Gastroesophageal sphincter (tissue), 4 donors: ENCODE data around the gene ELMO1. TPM values are rescaled to one million over a fixed set of nuclear protein-coding genes. Genes with fewer than 3 reads are reported as not detected.

ENCODE experiments used
- ATAC-seq: fragments of 150-250 bp; one replicate; pipeline ENCODE4 v1.9.1; 2016; ENCODE audit warnings: mild to moderate bottlenecking, moderate library complexity
- H3K27ac ChIP-seq, 4 donors: fragments of 200-600 bp; sonication (generic) in 3 of 4; 1 replicate in 3 of 4; 2 replicates in 1 of 4; pipeline ENCODE4 v1.5.1; 2016 to 2019
- H3K27me3 ChIP-seq: fragments of 200-600 bp; sonication (generic); one replicate; pipeline ENCODE4 v1.5.1; 2019
- H3K36me3 ChIP-seq, 2 donors: fragments of 200-600 bp; sonication (generic); one replicate each; pipeline ENCODE4 v1.5.1; 2019; ENCODE audit warnings: control low read depth in 1 of 2
- H3K4me1 ChIP-seq, 3 donors: fragments of 200-600 bp; sonication (generic); 1 replicate in 2 of 3; 2 replicates in 1 of 3; pipeline ENCODE4 v1.5.1; 2016 to 2019; ENCODE audit warnings: control low read depth in 2 of 3
- H3K4me3 ChIP-seq, 2 donors: fragments of 200-600 bp; sonication (generic); one replicate each; pipeline ENCODE4 v1.5.1; 2019; ENCODE audit warnings: mild to moderate bottlenecking in 1 of 2, moderate library complexity in 1 of 2
- H3K9me3 ChIP-seq, 3 donors: fragments of 200-600 bp; sonication (generic); one replicate each; pipeline ENCODE4 v1.5.1; 2017 to 2019; ENCODE audit warnings: control low read depth in 2 of 3
- EP300 ChIP-seq: sonication (generic); formaldehyde crosslinking; IDR thresholded peaks from one replicate; pipeline ENCODE4 v1.6.1; 2017; ENCODE audit warnings: antibody characterized with exemption, mild to moderate bottlenecking
- POLR2A ChIP-seq, 2 donors: fragments of 450-650 bp; IDR thresholded peaks; one replicate each; pipeline ENCODE4 v1.6.1; 2017; ENCODE audit warnings: antibody characterized with exemption in 2 of 2, mild to moderate bottlenecking in 2 of 2, moderate library complexity in 1 of 2
- POLR2AphosphoS5 ChIP-seq: sonication (generic); formaldehyde crosslinking; IDR thresholded peaks from one replicate; pipeline ENCODE4 v1.6.1; 2017; ENCODE audit warnings: antibody characterized with exemption
- WGBS, 2 donors: methylation state at CpG; one replicate each; pipeline ENCODE4 v1.1.5; 2018; ENCODE audit warnings: low coverage in 1 of 2; 5-methylcytosine and 5-hydroxymethylcytosine counted together
- total RNA-seq, 4 donors: library from RNA; depleted of rRNA; stranded (reverse); fragments of >200 nt; gene quantifications; one replicate each; pipeline ENCODE4 v1.1.0, GENCODE V29; 2016
- TF ChIP-seq, protein P1 (sequence below), 4 experiments: fragments of 200-600 bp in 2 of 4; fragments of 450-650 bp in 2 of 4; sonication (generic) in 1 of 4; IDR thresholded peaks; one replicate each; pipeline ENCODE4 v1.5.1; 2017 to 2019; ENCODE audit warnings: antibody characterized with exemption in 4 of 4, mild to moderate bottlenecking in 2 of 4, moderate library complexity in 2 of 4

The ELMO1 gene
- total RNA-seq, 4 donors from 2014 or later = 22.1 to 54.0 (median 42.7) TPM

DNA sequence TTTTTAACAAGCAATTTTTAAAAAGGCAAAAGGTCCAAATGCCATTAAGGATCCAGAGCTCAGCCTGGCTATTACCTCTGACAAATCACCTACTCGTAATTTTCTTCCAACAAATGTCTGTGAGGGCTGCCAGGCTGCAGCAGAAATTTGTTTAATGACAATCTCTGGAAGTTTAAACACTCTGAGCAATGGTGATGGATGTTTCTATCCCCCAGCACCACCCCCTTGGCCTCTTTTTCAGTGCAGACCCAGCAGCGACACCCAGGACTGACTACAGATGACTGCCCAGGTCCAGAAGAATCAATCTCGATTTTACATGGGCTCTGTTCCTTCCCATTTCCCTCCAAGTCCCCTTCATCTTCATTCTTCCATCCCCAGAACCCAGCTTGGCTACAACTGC lies 523.0 kb downstream of the ELMO1 start:
- Histone ChIP-seq H3K36me3 (no peaks in the 10 kb centered on the region), H3K27ac (peak overlapping the region; percentile 11 to 73 (median 64)), H3K4me3 (no peak overlapping the region), H3K9me3 (no peaks in the 10 kb centered on the region), H3K4me1 (peaks cover 13 to 38% (median 15%) of the 10 kb centered on the region in 3 donors), H3K27me3 (no peaks in the 10 kb centered on the region)
- TF ChIP-seq POLR2A (IDR thresholded peaks at IDR 0.05) (no peak), POLR2AphosphoS5 (no peak), EP300 (no peak)
- TF ChIP-seq, protein P1, sequence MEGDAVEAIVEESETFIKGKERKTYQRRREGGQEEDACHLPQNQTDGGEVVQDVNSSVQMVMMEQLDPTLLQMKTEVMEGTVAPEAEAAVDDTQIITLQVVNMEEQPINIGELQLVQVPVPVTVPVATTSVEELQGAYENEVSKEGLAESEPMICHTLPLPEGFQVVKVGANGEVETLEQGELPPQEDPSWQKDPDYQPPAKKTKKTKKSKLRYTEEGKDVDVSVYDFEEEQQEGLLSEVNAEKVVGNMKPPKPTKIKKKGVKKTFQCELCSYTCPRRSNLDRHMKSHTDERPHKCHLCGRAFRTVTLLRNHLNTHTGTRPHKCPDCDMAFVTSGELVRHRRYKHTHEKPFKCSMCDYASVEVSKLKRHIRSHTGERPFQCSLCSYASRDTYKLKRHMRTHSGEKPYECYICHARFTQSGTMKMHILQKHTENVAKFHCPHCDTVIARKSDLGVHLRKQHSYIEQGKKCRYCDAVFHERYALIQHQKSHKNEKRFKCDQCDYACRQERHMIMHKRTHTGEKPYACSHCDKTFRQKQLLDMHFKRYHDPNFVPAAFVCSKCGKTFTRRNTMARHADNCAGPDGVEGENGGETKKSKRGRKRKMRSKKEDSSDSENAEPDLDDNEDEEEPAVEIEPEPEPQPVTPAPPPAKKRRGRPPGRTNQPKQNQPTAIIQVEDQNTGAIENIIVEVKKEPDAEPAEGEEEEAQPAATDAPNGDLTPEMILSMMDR (IDR thresholded peaks at IDR 0.05) = no peak
- ATAC-seq = no peak
- 36 to 40% methylated on average over 3 of the region's 3 CpGs for WGBS, 2 donors

DNA sequence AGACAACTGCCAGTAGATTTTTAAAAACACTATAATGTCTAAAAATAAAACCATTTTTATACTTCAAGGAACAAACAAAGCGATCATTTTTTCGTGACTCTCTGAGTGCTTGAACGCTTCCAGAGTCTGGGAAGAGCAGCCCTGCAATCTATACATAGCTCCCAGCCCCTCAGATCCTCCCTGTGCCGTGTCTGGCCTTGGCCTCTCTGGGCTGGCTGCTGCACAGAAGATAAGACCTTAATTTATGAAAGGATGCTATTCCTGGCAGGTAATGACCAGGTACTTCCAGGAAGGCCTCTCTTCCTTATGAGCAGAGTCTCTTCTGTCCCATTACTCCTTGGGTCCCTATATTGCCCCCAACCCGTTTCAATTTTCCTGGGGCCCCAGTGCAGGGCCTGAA lies 523.5 kb downstream of the ELMO1 start:
- WGBS, 2 donors = 57 to 66% methylated on average over 5 of the region's 5 CpGs

DNA sequence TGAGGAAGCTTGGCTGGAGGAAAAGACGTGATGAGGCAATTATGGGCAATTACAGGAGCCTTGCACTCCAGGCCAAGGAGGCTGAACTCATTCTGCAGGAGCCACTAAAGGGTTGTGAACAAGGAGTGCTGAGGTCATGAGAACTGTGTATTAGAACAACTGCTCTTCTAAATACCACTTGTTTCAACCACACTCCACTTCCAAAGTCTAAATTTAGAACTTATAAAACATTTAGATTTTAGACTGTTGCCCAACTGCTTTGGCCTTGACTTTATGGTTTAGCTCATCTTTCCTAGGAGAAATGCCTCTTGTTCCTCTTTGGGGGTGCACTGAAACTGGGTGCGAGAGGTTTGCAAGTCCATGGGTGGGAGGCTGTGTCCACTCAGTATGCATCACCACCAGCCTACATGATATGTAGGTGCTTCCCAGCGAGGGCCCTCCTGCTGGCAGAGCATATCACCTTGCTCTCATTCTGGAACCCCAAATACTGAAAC lies 524.7 kb downstream of the ELMO1 start:
- Histone ChIP-seq H3K9me3 (no peaks in the 10 kb centered on the region), H3K4me1 (peaks cover 13 to 38% (median 15%) of the 10 kb centered on the region in 3 donors), H3K4me3 (no peak overlapping the region), H3K36me3 (no peaks in the 10 kb centered on the region), H3K27me3 (no peaks in the 10 kb centered on the region), H3K27ac (peak overlapping the region; percentile 47 to 73 (median 59))
- 22 to 71% methylated on average over 1 to 3 of the region's 3 CpGs for WGBS, 2 donors
- TF ChIP-seq, protein P1 (IDR thresholded peaks at IDR 0.05) = no peak
- TF ChIP-seq POLR2AphosphoS5 (no peak), POLR2A (IDR thresholded peaks at IDR 0.05) (no peak), EP300 (no peak)
- ATAC-seq = peak; percentile 85

More for the DNA sequence above, 523.5 kb downstream of the ELMO1 start:
- no peak overlapping the region for H3K4me3 ChIP-seq
- peak overlapping the region; percentile 11 to 73 (median 64) for H3K27ac ChIP-seq
- TF ChIP-seq POLR2A (IDR thresholded peaks at IDR 0.05) (no peak), EP300 (no peak), POLR2AphosphoS5 (no peak)
- TF ChIP-seq, protein P1 (IDR thresholded peaks at IDR 0.05) = no peak
- H3K27me3 ChIP-seq = no peaks in the 10 kb centered on the region
- peaks cover 13 to 38% (median 15%) of the 10 kb centered on the region in 3 donors for H3K4me1 ChIP-seq
- no peaks in the 10 kb centered on the region for H3K36me3 ChIP-seq
- no peaks in the 10 kb centered on the region for H3K9me3 ChIP-seq
- no peak for ATAC-seq

DNA sequence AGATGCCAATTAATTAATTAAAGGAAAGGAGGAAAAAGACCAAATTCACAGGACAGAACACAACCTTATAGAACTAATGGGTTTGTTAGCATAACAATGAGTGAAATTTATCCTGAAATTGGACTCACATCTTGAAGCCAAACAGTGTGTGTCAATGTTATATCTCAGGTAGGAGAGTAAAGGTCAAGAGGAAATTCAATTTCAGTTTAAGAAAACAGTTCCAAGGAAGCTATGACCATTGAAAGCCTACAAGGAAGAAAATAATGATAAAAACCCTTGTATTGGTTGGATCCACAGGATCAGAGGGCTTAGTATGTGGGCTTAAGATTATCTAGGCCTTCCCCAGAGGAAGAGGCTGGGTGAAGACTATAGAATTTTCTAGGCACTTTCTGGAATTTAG lies 525.5 kb downstream of the ELMO1 start:
- Histone ChIP-seq H3K27ac (peak overlapping the region in 2 of 4 donors; percentile 59 to 73), H3K36me3 (no peaks in the 10 kb centered on the region), H3K4me3 (no peak overlapping the region), H3K4me1 (peaks cover 13 to 38% (median 15%) of the 10 kb centered on the region in 3 donors), H3K9me3 (no peaks in the 10 kb centered on the region), H3K27me3 (no peaks in the 10 kb centered on the region)
- ATAC-seq = no peak
- TF ChIP-seq POLR2A (IDR thresholded peaks at IDR 0.05) (no peak), EP300 (no peak), POLR2AphosphoS5 (no peak)
- TF ChIP-seq, protein P1 (IDR thresholded peaks at IDR 0.05) = no peak

DNA sequence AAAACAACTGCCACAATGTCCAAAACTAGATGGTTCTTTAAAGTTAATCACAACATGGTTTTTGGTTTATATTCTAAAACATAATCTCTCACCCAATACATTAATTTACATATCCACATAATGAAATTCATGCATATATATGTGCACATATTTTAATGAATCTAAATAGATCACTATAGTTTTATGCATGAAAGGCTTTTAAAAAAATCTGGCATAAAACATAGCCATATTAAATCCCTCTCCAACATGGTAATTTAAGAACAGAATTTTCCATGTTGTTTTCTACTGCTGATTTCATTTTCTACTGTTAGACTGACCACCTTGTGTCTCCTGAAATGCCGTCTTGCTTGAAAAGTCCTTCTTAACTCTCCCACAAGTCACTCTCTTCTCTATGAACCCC lies 528.2 kb downstream of the ELMO1 start:
- TF ChIP-seq POLR2AphosphoS5 (no peak), EP300 (no peak), POLR2A (IDR thresholded peaks at IDR 0.05) (no peak)
- TF ChIP-seq, protein P1 (IDR thresholded peaks at IDR 0.05) = no peak
- Histone ChIP-seq H3K4me3 (no peak overlapping the region), H3K36me3 (no peaks in the 10 kb centered on the region), H3K9me3 (no peaks in the 10 kb centered on the region), H3K27ac (no peak overlapping the region), H3K27me3 (no peaks in the 10 kb centered on the region), H3K4me1 (peaks cover 11 to 28% (median 13%) of the 10 kb centered on the region in 3 donors)
- WGBS, 2 donors = 92 to 100% methylated on average over 1 of the region's 1 CpG
- ATAC-seq = no peak
